ENCODE results near the gene IDNK. TPM values are rescaled to one million over a fixed set of nuclear protein-coding genes. Genes with fewer than 3 reads are reported as not detected.

The IDNK gene
- total and polyA plus RNA-seq, 2 of the 4 experiments (the other 2 are of a cell fraction): 1.4 to 2.3 TPM

DNA sequence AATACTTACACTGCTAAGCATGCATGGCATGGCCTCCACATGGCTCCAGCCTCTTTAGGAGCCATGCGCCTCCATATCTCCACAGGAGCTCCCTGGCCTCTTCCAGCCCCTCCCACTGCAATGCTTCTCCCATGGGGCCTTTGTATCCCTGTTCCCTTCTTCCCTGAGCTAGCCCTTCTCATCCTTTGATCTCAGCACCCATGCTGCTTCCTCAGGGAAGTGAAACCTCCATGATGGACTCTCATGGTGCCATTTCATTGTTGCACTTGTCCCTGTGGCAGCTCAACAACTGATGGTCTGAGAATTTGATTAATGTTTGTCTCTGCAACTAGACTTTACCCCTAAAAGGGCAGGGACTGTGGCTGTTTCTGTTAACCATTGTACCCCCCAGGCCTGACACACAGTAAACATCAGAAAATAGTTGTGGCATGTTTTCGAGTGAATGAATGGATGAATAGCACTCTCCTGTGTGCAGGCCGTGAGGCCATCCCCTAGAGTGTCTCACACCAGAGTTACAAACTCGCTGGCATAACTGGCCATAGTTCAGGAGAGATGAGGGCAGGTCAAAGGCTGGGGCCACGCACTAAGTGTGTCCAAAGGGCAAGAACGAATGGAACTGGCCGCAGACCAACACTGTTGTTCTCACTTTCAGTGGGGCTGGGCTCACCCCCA is 6.6 kb downstream of the IDNK start:
- CTCF ChIA-PET: no interaction called here

More for the DNA sequence above, 6.6 kb downstream of the IDNK start:
- POLR2A ChIA-PET (ENCODE audit: unreplicated experiment): interaction anchor here (0.5 kb wide), 1 partner anchor 285 kb away, joined by 3 read pairs; no protein-coding TSS in a partner anchor
- H2BK5ac ChIP-seq (ENCODE audit: low read depth, low read length, poor library complexity, severe bottlenecking): no peak overlapping the region
- H2BK15ac ChIP-seq (ENCODE audit: low read depth, low read length): no peak overlapping the region
- H3K79me1 ChIP-seq (ENCODE audit: low read depth in 1 of 2, low read length in 2 of 2): no peaks in the 10 kb centered on the region
- H3K27ac ChIP-seq (ENCODE audit: insufficient read depth, low read length): no peak overlapping the region
- no peak overlapping the region for H3K18ac ChIP-seq (ENCODE audit: low read depth, low read length)
- H2BK120ac ChIP-seq (ENCODE audit: low read depth, low read length): no peak overlapping the region
- H3K23ac ChIP-seq (ENCODE audit: low read depth, low read length): no peak overlapping the region
- no peak overlapping the region for H3K9ac ChIP-seq (ENCODE audit: low read depth, low read length)
- WGBS, 2 experiments (ENCODE audit: extremely low coverage in 2 of 2, insufficient read length in 1 of 2): 84% methylated on average over 6 of the region's 7 CpGs; no CpG with 5 or more reads in 1 of the 2 experiments
- dilution Hi-C loops (cut with HindIII; ENCODE audit: low sequenced_read_pairs, unreplicated experiment): no loop called here
- intact Hi-C loops (cut with micrococcal nuclease): no loop called here
- no peak overlapping the region for H4K91ac ChIP-seq (ENCODE audit: insufficient read depth, low read depth, low read length)
- H3K9me3 ChIP-seq (ENCODE audit: control insufficient read depth, insufficient read depth, low read length): no peaks in the 10 kb centered on the region
- H3K4me3 ChIP-seq (ENCODE audit: insufficient read depth, low read depth, low read length): no peak overlapping the region
- no peak overlapping the region for H2AK5ac ChIP-seq (ENCODE audit: low read depth, low read length)
- no peak overlapping the region for H3K4me2 ChIP-seq (ENCODE audit: low read depth, low read length)
- in situ Hi-C loops (cut with MboI; ENCODE audit: low sequenced_read_pairs): loop anchor here (10.0 kb wide), 1 partner anchor 285 kb away; no protein-coding TSS in a partner anchor
- ATAC-seq (ENCODE audit: low read depth) (no peak), DNase-seq (no peak)
- no peak overlapping the region for H4K8ac ChIP-seq (ENCODE audit: low read depth in 2 of 2, low read length in 2 of 2)
- no peaks in the 10 kb centered on the region for H3K27me3 ChIP-seq (ENCODE audit: control insufficient read depth, insufficient read depth, low read length)
- no peak overlapping the region for H3K4ac ChIP-seq (ENCODE audit: low read depth, low read length)
- H2AFZ ChIP-seq (replicated peaks; ENCODE audit: low read length, poor library complexity): no peak overlapping the region
- H3K14ac ChIP-seq (replicated peaks; ENCODE audit: low read depth, low read length): no peak overlapping the region
- no peak overlapping the region for H2BK20ac ChIP-seq (ENCODE audit: low read depth, low read length)
- H3K4me1 ChIP-seq (ENCODE audit: control insufficient read depth, insufficient read depth, low read length): peaks cover 4% of the 10 kb centered on the region; the same call in 1 of the 2 replicates
- no peaks in the 10 kb centered on the region for H4K20me1 ChIP-seq (ENCODE audit: insufficient read depth, low read length)
- H3K36me3 ChIP-seq (ENCODE audit: control insufficient read depth, insufficient read depth, low read length): peaks cover 12% of the 10 kb centered on the region; the same call in 1 of the 2 replicates
- H4K5ac ChIP-seq (ENCODE audit: low read depth, low read length): no peak overlapping the region
- peaks cover 3% of the 10 kb centered on the region for H3K9me1 ChIP-seq (ENCODE audit: insufficient read depth, low read length)
- no peak for TF ChIP-seq RCOR1 (IDR thresholded peaks at IDR 0.05; ENCODE audit: insufficient replicate concordance, low read length)
- TF ChIP-seq SMC3 (IDR thresholded peaks at IDR 0.05; ENCODE audit: low read depth, low read length): no peak
- TF ChIP-seq RAD21 (IDR thresholded peaks at IDR 0.05; ENCODE audit: low read length): no peak
- no peak for TF ChIP-seq NFE2L2 (IDR thresholded peaks at IDR 0.05; ENCODE audit: low read depth, low read length)
- no peak for TF ChIP-seq BHLHE40 (IDR thresholded peaks at IDR 0.05; ENCODE audit: low read depth, low read length)
- TF ChIP-seq MAZ (IDR thresholded peaks at IDR 0.05; ENCODE audit: borderline replicate concordance, low read depth, low read length): no peak
- TF ChIP-seq, protein P1, sequence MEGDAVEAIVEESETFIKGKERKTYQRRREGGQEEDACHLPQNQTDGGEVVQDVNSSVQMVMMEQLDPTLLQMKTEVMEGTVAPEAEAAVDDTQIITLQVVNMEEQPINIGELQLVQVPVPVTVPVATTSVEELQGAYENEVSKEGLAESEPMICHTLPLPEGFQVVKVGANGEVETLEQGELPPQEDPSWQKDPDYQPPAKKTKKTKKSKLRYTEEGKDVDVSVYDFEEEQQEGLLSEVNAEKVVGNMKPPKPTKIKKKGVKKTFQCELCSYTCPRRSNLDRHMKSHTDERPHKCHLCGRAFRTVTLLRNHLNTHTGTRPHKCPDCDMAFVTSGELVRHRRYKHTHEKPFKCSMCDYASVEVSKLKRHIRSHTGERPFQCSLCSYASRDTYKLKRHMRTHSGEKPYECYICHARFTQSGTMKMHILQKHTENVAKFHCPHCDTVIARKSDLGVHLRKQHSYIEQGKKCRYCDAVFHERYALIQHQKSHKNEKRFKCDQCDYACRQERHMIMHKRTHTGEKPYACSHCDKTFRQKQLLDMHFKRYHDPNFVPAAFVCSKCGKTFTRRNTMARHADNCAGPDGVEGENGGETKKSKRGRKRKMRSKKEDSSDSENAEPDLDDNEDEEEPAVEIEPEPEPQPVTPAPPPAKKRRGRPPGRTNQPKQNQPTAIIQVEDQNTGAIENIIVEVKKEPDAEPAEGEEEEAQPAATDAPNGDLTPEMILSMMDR (conservative IDR thresholded peaks at IDR 0.05; ENCODE audit: low read depth, low read length): no peak
- no peak for TF ChIP-seq USF2 (IDR thresholded peaks at IDR 0.05; ENCODE audit: low read depth, low read length)
- no peak for TF ChIP-seq FOS (IDR thresholded peaks at IDR 0.05; ENCODE audit: low read depth, low read length)
- no peak for TF ChIP-seq MXI1 (IDR thresholded peaks at IDR 0.05; ENCODE audit: borderline replicate concordance, low read depth, low read length)
- TF ChIP-seq, protein P2, sequence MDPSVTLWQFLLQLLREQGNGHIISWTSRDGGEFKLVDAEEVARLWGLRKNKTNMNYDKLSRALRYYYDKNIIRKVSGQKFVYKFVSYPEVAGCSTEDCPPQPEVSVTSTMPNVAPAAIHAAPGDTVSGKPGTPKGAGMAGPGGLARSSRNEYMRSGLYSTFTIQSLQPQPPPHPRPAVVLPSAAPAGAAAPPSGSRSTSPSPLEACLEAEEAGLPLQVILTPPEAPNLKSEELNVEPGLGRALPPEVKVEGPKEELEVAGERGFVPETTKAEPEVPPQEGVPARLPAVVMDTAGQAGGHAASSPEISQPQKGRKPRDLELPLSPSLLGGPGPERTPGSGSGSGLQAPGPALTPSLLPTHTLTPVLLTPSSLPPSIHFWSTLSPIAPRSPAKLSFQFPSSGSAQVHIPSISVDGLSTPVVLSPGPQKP (IDR thresholded peaks at IDR 0.05; ENCODE audit: borderline replicate concordance, low read depth, low read length): no peak
- TF ChIP-seq MAFK (IDR thresholded peaks at IDR 0.05; ENCODE audit: low read depth, low read length): no peak
- no TSS peak for BruUV-seq (replicated peaks)
- no peak overlapping the region for H2AK9ac ChIP-seq (replicated peaks; ENCODE audit: low read depth, low read length, poor library complexity)
- H3K56ac ChIP-seq (ENCODE audit: extremely low read depth, insufficient read depth, low read length): no peak overlapping the region
